ENCODE measurements around the gene ZNF485.

ZNF485 gene

DNA sequence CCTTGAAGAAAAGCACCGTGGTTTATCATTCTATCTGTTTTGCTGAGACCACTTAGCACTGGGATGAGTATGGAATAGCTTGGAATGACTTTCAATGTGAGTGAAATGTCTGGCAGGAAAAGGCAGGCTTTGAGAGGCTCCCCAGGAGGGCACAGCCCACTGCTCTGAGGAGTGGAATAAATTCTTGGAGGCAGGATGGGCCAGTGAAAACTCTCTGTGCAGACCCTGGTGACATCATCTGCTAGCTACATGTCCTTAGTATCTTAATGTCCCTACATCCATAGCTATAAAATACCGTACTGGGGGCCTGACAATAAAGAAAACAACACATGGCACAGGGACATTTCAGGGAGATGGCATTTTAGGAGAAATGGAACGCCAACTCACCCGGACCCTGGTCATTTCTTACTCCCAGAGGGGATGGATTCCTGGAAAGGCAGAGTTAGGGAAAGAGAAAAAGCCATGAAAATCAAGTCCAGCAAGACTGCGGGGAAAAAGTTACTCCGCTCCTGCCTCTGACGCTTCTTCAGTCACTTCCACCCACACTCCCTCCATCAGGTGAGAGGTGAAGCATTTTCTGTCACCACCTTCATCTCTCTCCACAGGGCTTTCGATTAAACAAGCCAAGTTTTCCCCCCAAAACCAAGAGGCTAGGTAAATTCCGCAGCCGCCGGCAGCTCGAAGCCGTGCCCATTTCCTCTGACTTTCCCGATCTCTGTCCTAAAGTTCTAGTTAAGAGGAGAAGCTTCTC, 32.8 kb upstream of the ZNF485 start:
- no peaks in the 10 kb centered on the region for H3K9me3 ChIP-seq (ENCODE audit: severe bottlenecking)
- H3K27ac ChIP-seq (ENCODE audit: poor library complexity, severe bottlenecking) = peak overlapping the region; percentile 17
- 0 out of 2 replicates have a peak, but pooled peaks cover 3% of the 10 kb centered on the region for H3K36me3 ChIP-seq (ENCODE audit: low read depth)
- ATAC-seq (ENCODE audit: low read depth) (no peak), DNase-seq (ENCODE audit: low spot score) (no peak)
- TF ChIP-seq, protein P1, sequence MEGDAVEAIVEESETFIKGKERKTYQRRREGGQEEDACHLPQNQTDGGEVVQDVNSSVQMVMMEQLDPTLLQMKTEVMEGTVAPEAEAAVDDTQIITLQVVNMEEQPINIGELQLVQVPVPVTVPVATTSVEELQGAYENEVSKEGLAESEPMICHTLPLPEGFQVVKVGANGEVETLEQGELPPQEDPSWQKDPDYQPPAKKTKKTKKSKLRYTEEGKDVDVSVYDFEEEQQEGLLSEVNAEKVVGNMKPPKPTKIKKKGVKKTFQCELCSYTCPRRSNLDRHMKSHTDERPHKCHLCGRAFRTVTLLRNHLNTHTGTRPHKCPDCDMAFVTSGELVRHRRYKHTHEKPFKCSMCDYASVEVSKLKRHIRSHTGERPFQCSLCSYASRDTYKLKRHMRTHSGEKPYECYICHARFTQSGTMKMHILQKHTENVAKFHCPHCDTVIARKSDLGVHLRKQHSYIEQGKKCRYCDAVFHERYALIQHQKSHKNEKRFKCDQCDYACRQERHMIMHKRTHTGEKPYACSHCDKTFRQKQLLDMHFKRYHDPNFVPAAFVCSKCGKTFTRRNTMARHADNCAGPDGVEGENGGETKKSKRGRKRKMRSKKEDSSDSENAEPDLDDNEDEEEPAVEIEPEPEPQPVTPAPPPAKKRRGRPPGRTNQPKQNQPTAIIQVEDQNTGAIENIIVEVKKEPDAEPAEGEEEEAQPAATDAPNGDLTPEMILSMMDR (IDR thresholded peaks at IDR 0.05; ENCODE audit: poor library complexity, severe bottlenecking) = no peak
- H3K27me3 ChIP-seq (ENCODE audit: insufficient read depth, poor library complexity, severe bottlenecking) = no peaks in the 10 kb centered on the region
- H3K4me3 ChIP-seq (ENCODE audit: severe bottlenecking) = peak overlapping the region; percentile 38
- peaks cover 4% of the 10 kb centered on the region for H3K4me1 ChIP-seq (ENCODE audit: insufficient read depth, poor library complexity, severe bottlenecking)

DNA sequence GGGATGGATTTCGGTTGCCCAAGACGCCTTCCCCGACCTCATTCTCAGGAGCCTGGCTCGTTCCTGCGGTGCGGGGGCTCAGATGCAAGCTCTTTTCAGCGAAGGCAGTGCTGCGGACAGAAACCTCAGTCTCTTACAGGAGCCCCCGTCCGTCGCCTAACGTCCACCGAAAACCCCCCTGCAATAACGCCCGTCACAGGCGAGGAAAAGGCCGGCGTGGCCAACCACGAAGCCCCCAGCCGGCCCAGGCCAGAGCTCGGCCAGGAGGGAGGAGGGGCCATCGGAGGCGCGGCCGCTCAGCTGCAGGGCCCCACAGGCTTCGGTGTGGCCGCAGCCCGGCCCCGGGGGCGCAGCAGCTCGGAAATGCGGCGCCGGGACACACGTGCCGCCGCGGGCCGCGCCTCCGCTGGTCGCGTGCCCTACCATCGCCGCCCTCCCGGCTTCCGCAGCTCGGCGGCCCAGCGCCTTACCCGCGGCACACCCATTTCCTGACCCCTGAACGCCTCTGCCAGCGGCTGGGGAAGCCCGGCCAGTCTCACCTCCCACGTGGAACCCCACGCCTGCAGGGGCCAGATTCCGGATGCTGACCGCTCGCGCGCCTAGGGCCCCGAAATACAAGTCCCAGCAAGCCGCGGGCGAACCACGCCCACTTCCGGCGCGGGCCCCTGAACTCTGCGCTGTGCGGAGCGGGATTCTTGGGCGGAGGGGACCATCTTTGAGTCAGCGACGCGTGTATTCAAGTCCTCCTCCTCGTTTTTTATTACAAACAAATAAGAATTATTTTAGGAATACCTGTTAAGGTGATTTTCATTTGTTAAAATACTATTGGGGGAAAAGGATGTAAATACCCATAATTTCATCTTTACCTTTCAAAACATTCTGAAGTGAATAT, 32.0 kb upstream of the ZNF485 start, which contains the start of gene ZNF239:
Gene ZNF239 (minus strand): TSS at position 616 of the 892 bp plus-strand sequence. CDS start 16,537 bp downstream, outside the sequence.
- Histone ChIP-seq H3K4me3 (ENCODE audit: severe bottlenecking) (peak within 1 kb of the TSS; percentile 38), H3K27me3 (ENCODE audit: insufficient read depth, poor library complexity, severe bottlenecking) (no peaks in the 10 kb centered on the region), H3K4me1 (ENCODE audit: insufficient read depth, poor library complexity, severe bottlenecking) (peaks cover 4% of the 10 kb centered on the region), H3K36me3 (ENCODE audit: low read depth) (0 out of 2 replicates have a peak, but pooled peaks cover 3% of the 10 kb centered on the region), H3K9me3 (ENCODE audit: severe bottlenecking) (no peaks in the 10 kb centered on the region), H3K27ac (ENCODE audit: poor library complexity, severe bottlenecking) (peak within 1 kb of the TSS; percentile 17)
- peak; percentile 89 for ATAC-seq (ENCODE audit: low read depth)
- TF ChIP-seq, protein P1 (IDR thresholded peaks at IDR 0.05; ENCODE audit: poor library complexity, severe bottlenecking) = no peak
- DNase-seq (ENCODE audit: low spot score) = peak; percentile 80

- ATAC-seq (ENCODE audit: low read depth) = no peak
- Histone ChIP-seq H3K4me1 (ENCODE audit: insufficient read depth, poor library complexity, severe bottlenecking) (peaks cover 4% of the 10 kb centered on the region), H3K9me3 (ENCODE audit: severe bottlenecking) (no peaks in the 10 kb centered on the region), H3K36me3 (ENCODE audit: low read depth) (0 out of 2 replicates have a peak, but pooled peaks cover 3% of the 10 kb centered on the region), H3K4me3 (ENCODE audit: severe bottlenecking) (peak overlapping the region; percentile 38), H3K27me3 (ENCODE audit: insufficient read depth, poor library complexity, severe bottlenecking) (no peaks in the 10 kb centered on the region), H3K27ac (ENCODE audit: poor library complexity, severe bottlenecking) (no peak overlapping the region)
- TF ChIP-seq, protein P1 (IDR thresholded peaks at IDR 0.05; ENCODE audit: poor library complexity, severe bottlenecking) = no peak
- no peak for DNase-seq (ENCODE audit: low spot score)
Observed at GRCh38 chr10:43574906-43575305, 31.3 kb upstream of the ZNF485 start.

DNA sequence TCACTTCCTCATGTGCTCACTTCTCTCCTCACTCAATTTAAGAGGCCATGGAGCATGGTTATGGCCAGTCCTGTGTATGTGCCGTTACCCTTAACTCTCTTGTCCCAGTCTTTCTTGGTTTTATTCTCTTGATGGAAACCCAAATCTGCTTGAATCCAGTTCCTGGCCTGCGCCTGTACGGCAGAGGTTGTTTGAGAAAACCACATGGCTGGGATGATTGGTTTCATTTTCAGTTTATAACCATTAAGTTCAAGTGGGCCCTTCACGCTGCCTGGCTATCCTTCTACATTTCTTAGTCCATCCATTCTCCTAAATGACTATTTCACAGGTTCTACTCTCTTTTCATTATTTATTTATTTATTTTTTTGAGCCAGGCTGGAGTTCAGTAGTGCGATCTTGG, 30.2 kb upstream of the ZNF485 start:
- Histone ChIP-seq H3K27ac (ENCODE audit: poor library complexity, severe bottlenecking) (no peak overlapping the region), H3K9me3 (ENCODE audit: severe bottlenecking) (no peaks in the 10 kb centered on the region), H3K27me3 (ENCODE audit: insufficient read depth, poor library complexity, severe bottlenecking) (no peaks in the 10 kb centered on the region), H3K36me3 (ENCODE audit: low read depth) (0 out of 2 replicates have a peak, but pooled peaks cover 3% of the 10 kb centered on the region), H3K4me3 (ENCODE audit: severe bottlenecking) (no peak overlapping the region), H3K4me1 (ENCODE audit: insufficient read depth, poor library complexity, severe bottlenecking) (peaks cover 4% of the 10 kb centered on the region)
- TF ChIP-seq, protein P1 (IDR thresholded peaks at IDR 0.05; ENCODE audit: poor library complexity, severe bottlenecking) = no peak
- DNase-seq (ENCODE audit: low spot score) (no peak), ATAC-seq (ENCODE audit: low read depth) (no peak)
